HG03175 (cell line): ENCODE measurements around the gene SMOC2.

Experiments
- ATAC-seq: cut with Tn5 transposase; IDR thresholded peaks from one replicate; pipeline ENCODE4 v1.9.1; 2021; ENCODE audit warnings: mild to moderate bottlenecking, moderate library complexity; ENCODE audit not compliant: unreplicated experiment

Gene SMOC2, protein sequence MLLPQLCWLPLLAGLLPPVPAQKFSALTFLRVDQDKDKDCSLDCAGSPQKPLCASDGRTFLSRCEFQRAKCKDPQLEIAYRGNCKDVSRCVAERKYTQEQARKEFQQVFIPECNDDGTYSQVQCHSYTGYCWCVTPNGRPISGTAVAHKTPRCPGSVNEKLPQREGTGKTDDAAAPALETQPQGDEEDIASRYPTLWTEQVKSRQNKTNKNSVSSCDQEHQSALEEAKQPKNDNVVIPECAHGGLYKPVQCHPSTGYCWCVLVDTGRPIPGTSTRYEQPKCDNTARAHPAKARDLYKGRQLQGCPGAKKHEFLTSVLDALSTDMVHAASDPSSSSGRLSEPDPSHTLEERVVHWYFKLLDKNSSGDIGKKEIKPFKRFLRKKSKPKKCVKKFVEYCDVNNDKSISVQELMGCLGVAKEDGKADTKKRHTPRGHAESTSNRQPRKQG

GRCh38 chr6:168440520-168441433 is at the start of gene SMOC2:
SMOC2 (plus strand) TSS chr6:168441184; CDS start chr6:168441371, 187 bp downstream.
- ATAC-seq: no peak

DNA sequence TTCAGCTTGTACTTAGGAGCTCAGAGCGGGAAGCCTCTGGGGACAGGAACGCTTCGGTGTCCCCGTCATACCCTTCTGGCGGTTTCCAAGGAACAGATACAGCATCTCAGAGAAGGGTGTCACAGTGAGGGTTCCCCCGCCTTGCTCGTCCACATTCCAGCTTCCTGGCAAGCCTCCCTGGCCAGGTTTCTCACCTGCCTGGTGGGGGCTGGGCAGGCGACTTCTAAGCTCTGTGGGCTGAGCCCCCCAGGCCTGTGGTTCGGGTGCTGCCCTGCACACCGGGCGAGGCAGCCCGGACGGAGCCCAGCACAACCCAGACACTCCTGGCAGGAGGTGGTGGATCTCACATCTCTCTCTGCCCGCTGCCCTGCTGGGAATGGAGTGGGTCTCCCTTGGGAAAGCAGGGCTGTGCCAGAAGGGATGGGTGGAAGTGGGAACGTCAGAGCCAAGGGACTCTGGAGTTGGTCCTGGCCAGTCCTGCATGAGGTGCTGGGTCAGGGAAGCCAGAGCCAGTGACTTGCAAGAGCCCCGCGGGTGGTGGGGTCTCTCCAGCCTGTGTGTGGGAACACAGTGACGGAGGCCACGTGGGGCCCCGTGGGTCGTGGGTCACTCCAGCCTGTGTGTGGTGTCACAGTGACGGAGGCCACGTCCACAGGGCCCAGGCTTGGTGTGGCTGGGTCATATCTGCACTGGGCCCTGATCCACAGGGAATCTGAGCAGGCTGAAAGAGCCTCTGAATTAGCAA is 47.7 kb upstream of the SMOC2 start:
- ATAC-seq: no peak

GRCh38 chr6:168394606-168395005 is 46.4 kb upstream of the SMOC2 start:
- no peak for ATAC-seq

DNA sequence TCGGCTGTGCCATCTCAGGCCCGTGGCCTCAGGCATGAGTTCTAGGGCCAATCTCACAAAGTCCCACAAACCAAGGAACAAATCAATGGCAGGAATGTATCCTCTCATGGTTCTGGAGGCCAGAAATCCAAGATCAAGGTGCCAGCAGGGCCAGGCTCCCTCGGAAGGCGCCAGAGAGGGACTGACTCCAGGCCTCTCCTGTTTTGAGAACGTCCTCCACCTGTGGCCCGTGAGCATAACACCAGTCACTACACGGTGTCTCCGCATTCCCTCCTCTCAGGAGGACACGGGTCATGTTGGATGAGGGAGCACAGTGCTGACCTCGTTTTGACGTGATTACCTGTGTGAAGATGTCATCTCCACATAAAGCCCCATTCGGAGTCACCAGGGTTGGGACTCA is 45.0 kb upstream of the SMOC2 start:
- no peak for ATAC-seq

DNA sequence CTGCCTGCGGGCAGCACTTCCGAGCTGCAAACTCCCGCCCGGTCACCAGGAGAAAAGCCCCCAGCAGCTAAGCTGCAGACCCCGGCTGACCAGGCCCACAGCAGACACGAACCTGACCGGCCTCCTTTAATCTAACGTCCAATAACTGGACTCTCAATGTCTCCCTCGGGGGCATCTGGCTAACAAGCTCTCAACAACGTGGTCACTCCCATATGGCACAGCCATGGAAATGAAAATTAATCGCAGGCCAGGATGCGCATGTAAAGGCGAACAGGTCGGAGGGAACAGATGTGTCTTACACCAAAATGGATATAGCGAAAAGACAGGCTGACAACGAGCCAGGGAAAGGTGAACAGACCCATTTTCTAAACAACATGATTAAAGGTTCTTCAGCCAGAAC is 44.4 kb upstream of the SMOC2 start:
- ATAC-seq: no peak

GRCh38 chr6:168397012-168397411 is 44.0 kb upstream of the SMOC2 start:
- no peak for ATAC-seq

DNA sequence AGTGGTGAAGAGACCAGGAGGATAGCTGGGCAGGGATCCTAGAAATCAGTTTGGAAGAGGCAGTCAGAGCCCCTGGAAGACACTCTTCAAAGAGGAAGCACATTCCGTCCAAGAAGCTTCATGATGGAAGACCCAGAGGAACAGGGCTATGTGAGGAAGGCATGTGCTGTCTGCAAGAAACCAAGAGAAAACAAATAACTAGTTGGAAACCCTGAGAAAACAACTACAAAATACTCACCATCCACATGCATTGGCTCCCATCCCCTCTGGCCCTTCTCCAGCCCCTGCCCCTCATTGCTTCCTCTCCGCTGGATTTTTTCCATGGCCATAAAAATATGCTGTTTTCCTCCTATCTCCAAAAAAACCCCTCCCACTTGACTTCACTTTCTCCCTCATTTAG is 40.9 kb upstream of the SMOC2 start:
- no peak for ATAC-seq

DNA sequence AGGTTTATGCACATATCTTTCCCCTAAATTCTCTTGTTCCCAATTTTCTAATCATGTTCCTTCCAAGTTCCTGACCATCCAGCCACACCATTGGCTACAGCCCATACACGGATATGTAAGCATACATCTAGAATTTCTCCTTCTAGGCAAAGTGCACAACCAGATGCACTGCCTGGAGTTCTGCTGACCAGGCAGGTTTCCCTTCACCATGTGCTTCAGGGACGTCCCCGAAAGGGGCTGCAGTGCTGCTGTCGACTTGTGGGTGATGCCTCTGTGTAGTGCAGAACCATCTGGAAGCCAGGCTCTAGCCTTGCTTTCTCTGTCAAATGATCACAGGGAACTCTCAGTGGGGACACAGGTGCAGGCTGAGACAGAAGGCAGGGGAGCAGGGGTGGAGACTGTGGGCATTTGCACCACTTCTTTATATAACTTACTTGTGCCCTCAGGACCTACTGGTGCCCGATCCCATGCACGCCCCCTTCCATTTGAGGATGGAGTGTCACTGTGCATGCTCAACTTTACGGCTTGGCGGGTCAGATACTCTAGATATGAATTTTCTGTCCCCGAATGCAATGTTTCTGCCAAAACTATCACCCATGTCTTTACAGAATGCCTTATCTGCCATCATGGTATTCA is 37.5 kb upstream of the SMOC2 start:
- ATAC-seq: no peak

DNA sequence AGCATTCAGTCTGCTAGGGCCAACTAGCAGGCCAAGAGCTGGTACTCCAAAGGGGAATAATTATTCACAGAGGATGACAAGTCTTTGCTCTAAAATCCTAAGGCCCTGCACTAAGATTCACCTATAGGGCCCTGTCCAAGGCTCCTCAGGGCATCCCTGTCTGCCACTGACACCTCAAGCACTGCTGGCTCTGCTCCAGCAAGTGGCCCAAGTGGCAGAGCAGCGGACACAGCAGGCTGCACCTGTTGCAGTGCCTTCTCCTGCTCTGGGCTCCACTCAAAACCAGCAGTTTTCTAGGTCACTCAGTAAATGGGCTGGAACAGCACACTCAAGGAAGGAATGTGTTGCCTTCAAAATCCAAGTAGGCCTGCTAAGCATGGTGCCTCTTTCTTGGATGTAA is 36.4 kb upstream of the SMOC2 start:
- no peak for ATAC-seq

- ATAC-seq: no peak
Observed at GRCh38 chr6:168407842-168408241, 33.1 kb upstream of the SMOC2 start.

DNA sequence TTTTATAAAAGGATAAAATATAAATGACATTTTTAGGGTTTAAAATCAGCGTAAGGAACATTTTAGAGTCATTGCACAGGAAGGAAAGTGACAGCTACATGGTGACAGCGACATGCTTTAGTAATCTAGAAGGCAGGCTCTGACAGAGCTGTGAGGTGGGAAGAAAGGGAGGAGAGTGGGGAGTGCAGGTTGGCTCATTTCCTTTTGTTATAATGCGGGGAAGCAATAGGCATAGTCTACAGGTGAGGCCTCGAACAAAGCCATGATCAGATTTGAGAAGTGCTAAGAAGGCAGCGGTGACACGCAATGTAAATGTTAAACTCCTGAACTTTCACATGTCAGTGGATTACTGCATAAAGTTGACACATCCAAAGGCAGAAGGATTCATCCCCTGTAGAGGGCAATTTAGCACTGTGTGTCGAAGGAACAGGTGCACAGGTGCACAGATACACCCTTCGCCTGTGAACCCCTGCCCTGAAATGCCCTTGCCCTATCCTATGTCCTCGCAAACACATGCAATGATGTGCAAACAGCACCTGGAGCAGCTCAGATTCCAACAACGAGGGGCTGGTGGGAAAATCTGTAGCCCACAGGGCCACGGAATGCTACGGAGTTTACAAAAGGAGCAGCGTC is 32.4 kb upstream of the SMOC2 start:
- ATAC-seq: no peak

- ATAC-seq: no peak
Observed at GRCh38 chr6:168410035-168410434, 30.9 kb upstream of the SMOC2 start.

DNA sequence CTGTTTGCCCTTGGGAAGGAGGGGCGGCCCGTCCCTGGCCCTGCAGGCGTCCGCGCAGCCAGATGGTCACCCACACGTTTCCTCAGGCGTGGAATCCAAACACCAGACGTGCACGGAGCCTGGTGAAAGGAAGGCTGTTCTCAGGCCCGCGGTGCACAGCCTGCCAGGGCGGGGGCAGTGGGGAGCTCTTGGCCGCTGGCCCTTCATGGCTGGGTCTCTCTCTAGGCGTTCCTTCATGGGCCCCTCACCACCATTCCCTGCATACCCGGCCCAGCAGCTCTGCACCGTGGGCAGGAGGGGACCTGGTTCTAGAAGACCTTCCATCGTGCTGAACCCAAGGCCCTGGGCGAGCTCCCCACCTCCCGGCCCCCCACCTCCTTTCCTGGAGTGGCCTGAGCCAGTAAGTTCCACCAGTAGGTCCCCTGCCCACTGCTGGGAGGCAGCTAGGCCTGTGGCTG is 30.4 kb upstream of the SMOC2 start:
- ATAC-seq: no peak

DNA sequence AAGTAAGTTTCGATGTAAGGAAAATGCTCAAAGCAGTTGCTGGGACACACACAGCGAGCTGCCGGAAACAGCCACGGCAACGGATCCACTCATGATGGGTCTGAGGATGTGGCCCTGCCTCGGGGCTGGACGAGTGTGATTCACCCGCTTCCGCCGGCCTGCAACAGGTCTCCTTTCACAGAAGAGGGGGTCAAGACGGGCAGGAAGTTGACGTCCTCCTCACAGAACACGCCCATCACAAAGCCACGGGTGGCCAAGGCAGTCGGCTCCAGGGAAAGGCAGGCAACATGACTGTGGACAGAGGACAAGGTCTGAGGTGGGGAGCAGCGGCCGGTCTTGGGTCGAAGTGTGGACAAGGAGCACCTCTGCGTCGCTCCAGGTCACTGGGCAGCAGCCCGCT is 29.9 kb upstream of the SMOC2 start:
- ATAC-seq: no peak

- ATAC-seq: no peak
Observed at GRCh38 chr6:168411793-168412192, 29.2 kb upstream of the SMOC2 start.

DNA sequence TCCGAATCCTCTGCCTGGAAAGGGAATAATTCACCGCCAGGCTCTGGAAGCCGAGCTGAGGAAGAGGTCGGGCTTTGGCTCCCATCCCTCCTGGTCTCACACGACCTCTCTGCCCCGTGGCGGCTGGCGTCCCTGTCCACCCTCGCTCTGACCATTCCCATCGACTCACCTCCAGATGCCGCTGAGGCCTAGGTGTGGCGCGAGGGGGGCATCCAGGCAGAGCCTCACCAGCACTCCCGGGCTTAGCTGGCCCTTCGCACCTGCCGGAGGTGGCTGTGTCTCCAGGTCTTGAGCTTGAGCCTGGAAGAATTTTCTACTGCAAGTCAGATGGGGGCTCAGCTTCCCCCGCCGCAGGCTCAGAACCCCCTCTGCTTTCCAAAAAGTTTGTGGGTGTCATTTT is 28.5 kb upstream of the SMOC2 start:
- no peak for ATAC-seq

DNA sequence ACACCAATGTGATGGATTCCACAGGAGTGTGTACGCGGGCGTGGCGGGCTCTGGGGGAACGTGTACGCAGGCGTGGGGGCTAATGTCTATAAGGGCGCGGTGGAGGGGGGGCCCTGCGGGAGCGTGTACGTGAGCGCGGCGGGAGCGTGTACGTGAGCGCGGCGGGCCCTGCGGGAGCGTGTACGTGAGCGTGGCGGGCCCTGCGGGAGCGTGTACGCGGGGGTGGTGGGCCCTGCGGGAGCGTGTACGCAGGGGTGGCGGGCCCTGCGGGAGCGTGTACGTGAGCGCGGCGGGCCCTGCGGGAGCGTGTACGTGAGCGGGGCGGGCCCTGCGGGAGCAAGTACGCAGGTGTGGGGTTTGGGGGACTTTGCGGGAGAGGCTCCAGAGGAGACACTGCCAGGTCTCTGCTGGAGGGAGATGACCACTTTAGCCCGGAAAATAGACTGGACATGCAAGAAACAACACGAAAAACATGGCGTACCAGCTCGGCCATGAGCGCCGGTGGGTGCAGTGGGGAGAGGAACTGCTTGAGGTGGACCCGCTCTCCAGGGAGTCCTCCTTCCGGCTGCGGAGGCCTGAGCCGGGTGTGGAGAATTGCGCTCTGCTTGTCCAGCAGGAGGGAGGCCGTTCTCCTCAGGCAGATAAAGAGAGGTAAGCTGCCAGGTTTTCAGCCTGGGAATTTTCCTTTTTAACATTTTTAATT is 27.8 kb upstream of the SMOC2 start:
- ATAC-seq: no peak

- no peak for ATAC-seq
Observed at GRCh38 chr6:168413856-168414255, 27.1 kb upstream of the SMOC2 start.

- no peak for ATAC-seq
Observed at GRCh38 chr6:168414336-168415097, 26.5 kb upstream of the SMOC2 start.
